HG02610 (cell line): ENCODE results near the gene CXCL12.

Experiments used
- ATAC-seq: cut with Tn5 transposase; IDR thresholded peaks from one replicate; pipeline ENCODE4 v1.9.1; 2021; ENCODE audit warnings: mild to moderate bottlenecking, moderate library complexity; ENCODE audit not compliant: unreplicated experiment

Gene CXCL12

DNA sequence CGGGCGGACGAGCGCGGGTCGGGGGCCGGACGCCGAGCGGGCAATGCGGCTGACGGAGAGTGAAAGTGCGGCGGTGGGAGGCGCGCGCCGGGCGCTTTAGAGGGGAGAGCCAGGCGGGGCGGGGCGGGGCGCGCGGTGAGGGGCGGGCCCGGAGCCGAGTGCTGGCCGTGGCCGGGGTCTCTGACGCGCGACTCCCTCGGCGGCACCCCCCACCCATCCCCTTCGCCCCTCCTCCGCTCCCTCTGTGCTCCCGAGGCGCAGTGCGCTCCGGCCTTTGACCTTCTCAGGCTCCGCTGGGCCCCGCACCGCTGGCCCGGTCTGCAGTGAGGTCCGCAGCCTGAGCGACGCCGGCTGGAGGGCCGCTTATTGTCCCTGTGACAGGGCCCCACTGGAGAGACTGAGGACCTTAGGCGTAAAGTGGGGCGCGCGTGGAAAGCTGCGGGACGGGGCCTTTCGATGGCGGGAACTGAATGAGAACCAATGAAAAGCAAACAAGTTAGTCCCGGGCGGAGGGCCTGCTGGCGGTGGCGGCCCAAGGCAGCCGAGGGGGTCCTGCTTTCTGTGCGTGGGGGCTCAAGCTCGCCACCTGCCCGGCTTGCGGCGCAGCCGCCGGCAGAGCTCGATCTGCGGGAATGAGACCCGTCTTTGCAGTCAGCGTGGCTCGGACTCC, at the start of gene CXCL12:
CXCL12 (minus strand) TSS at position 72 of the 670 bp plus-strand sequence. CDS start 92 bp downstream, outside the sequence.
- ATAC-seq, result no peak

DNA sequence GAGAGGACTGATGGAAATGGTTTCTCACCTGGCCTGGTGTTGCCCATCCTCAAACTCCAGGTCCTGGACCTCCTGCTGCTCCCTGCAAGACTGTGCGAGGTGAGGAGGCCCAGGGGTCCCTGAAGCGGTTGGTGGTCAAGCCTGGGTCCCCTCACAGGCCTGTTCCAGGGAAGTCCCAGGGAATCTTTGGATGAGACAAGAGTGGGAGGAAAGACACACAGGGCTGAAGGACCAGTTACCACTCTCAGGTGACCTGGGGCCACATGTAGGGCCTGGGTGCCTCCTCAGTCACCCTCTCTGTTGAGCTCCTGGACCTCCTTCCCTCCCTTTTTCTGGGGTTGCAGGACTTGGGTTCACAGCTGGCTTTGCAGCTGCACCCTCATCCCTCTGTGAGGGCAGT, 42.6 kb upstream of the CXCL12 start:
- no peak for ATAC-seq

- no peak for ATAC-seq
Measured at GRCh38 chr10:44427037-44427436, 42.1 kb upstream of the CXCL12 start.

DNA sequence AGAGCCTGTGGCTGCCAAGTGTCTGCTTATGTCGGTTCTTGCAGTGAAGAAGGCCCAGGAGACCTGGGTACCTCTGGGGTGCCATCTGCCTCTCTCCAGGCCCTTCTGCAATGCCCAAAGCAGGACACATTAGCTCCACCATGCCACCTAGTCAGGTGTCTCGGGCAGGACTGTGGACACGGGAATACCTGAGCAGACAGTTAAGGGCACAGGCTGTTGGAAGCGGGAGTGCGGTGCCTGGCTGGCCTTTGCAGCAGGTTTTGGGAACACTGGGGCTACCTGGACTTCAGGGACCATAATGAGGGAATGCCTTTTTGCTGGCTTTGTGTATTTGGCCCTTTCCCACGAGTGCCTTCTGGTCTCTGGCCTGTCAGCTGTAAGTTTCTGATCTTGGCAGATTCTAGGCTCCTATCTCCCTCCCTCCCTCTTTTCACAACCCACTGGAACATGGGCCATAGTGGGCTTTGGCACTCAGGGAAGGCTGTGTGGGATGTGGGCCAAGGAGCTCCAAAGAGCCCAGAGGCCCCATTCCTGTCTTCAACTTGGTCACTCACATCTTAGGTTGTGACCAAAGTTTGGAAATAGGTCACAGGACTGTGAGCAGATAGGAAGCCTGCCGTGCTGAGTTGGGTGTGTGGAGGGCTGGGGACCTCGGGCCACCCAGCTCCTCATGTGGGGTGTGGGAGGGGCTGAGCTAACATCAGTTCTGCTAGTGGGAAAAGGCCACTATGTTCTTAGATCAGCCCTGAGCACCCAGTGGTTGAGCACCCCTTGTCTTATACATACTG, 41.5 kb upstream of the CXCL12 start:
- ATAC-seq, result no peak

DNA sequence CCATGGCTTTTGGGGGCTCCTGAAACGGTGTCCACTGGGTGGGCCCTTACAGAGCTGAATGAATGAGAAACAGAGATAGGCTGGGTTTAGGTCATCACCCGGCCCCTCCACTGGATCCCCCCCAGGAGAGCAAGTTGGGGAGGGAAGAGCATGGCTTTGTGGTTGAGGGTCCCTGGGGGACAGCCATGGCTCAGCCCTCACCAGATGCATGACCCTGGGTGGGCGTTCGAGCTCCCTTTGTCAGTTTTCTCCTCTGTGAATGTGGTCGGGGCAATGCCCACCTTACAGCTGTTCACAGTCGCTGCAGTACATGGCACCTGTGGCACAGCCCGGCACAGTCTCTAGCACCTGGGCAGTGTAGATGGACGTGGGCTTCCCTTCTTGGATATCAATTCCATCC, 40.6 kb upstream of the CXCL12 start:
- ATAC-seq, result no peak

DNA sequence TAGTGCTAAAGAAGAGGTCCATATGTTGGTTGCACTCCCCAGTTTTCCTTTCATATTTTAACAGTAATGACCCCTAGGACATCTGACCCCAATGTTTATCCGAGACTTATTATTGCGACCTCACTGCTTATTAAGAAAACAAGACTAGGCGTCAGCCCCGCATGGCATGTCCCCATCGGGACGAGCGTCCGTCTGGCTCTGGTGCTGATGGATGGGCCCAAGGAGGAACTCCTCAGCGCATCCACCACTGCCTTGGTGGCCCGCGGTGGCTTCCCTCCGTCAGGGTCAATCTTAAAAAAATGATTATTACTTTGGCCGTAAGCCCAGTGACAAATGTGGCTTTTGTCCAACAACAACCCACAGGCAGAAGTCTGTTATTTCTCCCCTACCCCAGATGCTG, 40.1 kb upstream of the CXCL12 start:
- ATAC-seq, result no peak

DNA sequence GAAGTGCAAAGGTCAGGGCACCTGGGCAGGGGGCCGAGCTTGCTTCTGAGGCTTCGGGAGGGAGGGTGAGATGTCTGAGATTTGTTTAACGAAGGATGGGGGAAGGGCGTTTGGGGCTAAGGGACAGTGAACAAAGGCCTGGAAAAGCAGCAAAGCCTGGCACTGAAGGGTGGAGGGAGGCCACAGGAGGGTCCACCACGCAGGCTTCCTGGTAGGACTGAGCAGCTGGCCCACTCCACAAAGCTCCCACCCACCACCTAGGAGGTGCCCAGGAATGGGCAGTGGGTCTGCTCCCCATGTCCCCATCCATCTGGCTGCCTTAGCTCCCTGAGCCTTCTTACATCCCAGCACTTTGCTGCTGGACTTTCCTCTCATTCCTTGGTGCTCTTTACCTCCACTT, 39.4 kb upstream of the CXCL12 start:
- no peak for ATAC-seq

GRCh38 chr10:44422570-44423101, 37.7 kb upstream of the CXCL12 start:
- no peak for ATAC-seq

DNA sequence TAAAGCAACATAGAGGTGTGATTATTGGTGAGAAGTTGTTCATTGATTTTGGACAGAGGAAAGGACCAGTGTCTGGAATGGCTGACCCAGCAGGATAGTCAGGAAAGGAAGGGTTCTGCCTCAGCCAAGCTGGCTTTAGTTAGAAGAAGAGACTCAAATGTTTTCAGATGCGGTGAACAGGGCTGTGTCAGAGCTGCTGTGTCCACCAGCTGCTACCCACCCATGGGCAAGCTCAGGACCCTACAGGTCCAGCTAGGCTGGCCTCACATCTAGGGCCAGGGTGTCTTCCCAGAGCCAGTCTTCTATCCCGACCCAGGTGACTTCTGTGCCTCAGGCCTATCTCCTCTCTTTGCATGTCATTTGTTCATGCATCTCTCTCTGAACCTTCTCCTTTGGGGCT, 37.3 kb upstream of the CXCL12 start:
- ATAC-seq, result no peak

GRCh38 chr10:44419790-44420549, 35.1 kb upstream of the CXCL12 start:
- ATAC-seq, result no peak

DNA sequence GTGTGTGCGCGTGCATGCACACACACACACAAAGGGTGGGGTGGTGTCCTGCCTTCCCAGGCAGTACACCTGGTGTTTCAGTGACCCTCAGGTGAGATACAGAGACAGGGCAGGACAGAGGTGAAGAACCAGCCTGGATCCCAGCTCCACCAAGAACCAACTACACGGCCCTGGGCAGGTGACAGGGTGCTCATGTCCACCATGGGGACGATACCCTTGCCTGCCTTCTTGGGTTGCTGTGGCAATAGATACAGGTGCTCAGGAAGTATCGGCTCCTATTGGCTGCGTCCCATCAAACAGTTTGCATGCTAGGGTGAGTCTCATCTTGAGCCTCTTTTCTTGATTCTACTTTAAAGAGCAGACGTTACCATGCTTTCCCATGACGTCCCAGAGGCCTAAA, 33.7 kb upstream of the CXCL12 start:
- no peak for ATAC-seq

DNA sequence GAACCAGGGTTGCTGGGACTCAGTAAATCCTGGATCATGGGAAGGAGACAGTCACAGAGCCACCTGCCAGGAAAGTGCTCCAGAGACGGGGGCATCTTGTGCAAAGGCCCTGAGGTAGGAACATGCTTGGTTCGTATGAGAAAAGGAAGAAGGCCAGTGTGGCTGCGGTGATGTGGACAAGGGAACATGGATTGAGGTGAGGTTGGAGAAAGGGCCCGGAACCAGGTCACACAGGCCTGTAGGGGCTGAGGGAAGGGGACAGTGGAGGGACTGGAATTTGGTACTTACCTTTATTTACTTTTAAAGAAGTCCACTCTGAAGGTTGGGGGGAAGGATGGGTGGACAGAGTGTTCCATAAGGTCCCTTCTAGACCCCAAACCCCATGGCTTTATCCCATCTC, 32.9 kb upstream of the CXCL12 start:
- no peak for ATAC-seq

GRCh38 chr10:44416936-44417335, 32.0 kb upstream of the CXCL12 start:
- no peak for ATAC-seq

DNA sequence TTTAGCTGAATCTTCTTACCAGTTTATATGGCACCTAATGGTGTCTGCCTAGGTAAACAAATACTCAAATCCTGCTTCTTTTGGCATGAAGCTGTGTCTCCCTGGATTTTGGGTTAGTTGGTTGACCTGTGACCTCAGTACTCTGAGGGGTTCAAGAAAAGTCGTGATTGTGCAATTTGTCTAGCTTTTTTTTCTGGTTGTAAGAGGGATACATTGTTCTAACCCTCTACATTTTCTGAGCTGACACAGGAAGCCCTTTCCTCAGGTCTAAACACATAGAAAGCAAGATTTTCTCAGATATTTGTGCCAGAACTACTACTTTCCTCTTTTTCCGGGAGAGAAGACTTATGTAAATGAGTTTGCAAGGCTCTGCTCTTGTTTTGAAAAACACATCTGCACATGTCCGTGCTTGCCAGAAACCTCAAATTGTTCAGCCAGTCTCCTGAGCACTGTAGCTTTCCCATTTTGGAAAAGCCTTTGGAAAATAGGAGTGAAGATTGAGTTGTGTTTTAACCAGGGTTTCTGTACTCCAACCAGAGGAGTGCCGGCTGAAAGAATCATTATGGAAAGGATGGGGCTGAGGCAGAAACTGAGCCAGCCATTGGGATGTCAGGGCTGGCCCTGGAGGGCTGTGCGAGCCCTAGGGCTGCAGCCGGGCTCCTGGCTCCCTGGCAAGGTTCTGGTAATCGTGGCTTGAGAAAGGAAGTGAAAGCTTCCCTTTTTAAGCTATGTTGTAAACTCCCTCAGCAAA, 31.3 kb upstream of the CXCL12 start:
- ATAC-seq, result no peak

DNA sequence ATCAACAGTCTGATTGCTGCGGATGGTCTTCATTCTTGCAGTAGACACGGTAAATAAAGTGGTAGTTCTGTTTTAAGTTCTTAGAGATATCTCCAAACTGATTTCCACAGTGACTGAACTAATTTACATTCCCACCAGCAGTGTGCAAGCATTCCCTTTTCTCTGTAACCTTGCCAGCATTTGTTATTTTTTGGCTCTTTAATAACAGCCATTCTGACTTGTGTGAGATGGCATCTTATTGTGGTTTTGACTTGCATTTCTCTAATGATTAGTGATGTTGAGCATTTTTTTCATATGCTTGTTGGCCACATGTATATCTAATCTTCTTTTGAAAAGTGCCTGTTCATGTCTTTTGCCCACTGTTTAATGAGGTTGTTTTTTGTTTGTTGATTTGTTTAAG, 30.2 kb upstream of the CXCL12 start:
- no peak for ATAC-seq

GRCh38 chr10:44413416-44413815, 28.5 kb upstream of the CXCL12 start:
- no peak for ATAC-seq

- ATAC-seq, result no peak
Measured at GRCh38 chr10:44411251-44411650, 26.4 kb upstream of the CXCL12 start.

- ATAC-seq, result no peak
Measured at GRCh38 chr10:44404741-44405437, 20.0 kb upstream of the CXCL12 start.

DNA sequence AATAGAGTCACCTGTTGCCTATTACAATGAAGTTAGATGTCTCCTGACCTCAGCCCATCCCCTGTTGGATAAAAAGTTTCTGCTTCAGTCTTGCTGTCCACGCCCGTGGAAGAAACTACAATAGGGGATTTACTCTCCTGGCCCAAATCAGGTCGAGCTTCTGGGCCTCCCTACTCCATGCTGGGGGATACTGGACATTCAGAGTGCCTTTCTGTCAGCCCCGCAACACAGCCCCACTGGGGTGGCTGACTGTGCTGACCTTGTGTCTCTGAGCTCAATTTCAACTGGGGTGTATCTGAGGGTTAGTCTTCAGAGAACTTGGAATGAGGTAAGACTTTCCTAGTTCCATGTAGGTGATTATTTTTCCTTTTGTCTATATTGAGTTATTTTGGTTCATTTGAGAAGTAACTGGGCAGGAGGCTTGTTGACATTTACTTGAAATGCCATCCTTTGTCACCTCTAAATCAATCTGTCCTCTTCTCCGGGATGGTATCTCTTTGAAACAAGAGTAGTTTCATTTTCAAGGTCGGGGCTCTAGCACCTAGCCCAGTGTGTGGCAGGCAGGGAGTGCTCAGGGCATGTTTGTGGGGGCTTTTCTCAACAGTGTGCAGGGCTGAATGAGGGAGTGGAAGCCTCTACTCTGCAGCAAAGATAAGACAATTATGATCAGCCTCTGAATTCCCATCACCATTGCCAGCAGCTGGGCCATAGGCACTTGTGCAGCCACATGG, 17.7 kb upstream of the CXCL12 start:
- no peak for ATAC-seq

- ATAC-seq, result no peak
Measured at GRCh38 chr10:44400541-44400940, 15.6 kb upstream of the CXCL12 start.
